DLD1 (cell line): ENCODE measurements around the gene TMEM212.
"Not testable (repeated sequence)": the region's sequence is repeated elsewhere in the genome, so short reads cannot be mapped to it uniquely, and the experiment has no call there.

Source experiments
- in situ Hi-C: cut with HindIII; loops from 2 replicates; pipeline ENCODE4 v1.10.0; 2017; ENCODE audit warnings: low sequenced_read_pairs

Gene TMEM212

GRCh38 chr3:171812811-171813210 lies 30.3 kb upstream of the TMEM212 start:
- in situ Hi-C loops = no loop called here

GRCh38 chr3:171813278-171813896 lies 29.8 kb upstream of the TMEM212 start:
- in situ Hi-C loops = no loop called here

- in situ Hi-C loops = no loop called here
Measured at GRCh38 chr3:171813897-171814460, 29.2 kb upstream of the TMEM212 start.

GRCh38 chr3:171814662-171815061 lies 28.5 kb upstream of the TMEM212 start:
- in situ Hi-C loops = not testable (repeated sequence)

- in situ Hi-C loops = no loop called here
Measured at GRCh38 chr3:171815973-171816595, 27.1 kb upstream of the TMEM212 start.

- in situ Hi-C loops = no loop called here
Measured at GRCh38 chr3:171817074-171817800, 25.9 kb upstream of the TMEM212 start.

GRCh38 chr3:171821044-171821443 lies 22.1 kb upstream of the TMEM212 start:
- in situ Hi-C loops = loop anchor here (5.0 kb wide), 1 partner anchor 36 kb away; no protein-coding TSS in a partner anchor

- in situ Hi-C loops = loop anchor here (5.0 kb wide), 1 partner anchor 35 kb away; no protein-coding TSS in a partner anchor
Measured at GRCh38 chr3:171821778-171822358, 21.3 kb upstream of the TMEM212 start.

GRCh38 chr3:171822431-171823106 lies 20.6 kb upstream of the TMEM212 start:
- in situ Hi-C loops = loop anchor here (5.0 kb wide), 1 partner anchor 35 kb away; no protein-coding TSS in a partner anchor

- in situ Hi-C loops = loop anchor here (5.0 kb wide), 1 partner anchor 33 kb away; no protein-coding TSS in a partner anchor
Measured at GRCh38 chr3:171824116-171824515, 19.0 kb upstream of the TMEM212 start.

- in situ Hi-C loops = loop anchor here (5.0 kb wide), 1 partner anchor 32 kb away; no protein-coding TSS in a partner anchor
Measured at GRCh38 chr3:171824824-171825221, 18.3 kb upstream of the TMEM212 start.

GRCh38 chr3:171825222-171825828 lies 17.8 kb upstream of the TMEM212 start:
- in situ Hi-C loops = no loop called here

- in situ Hi-C loops = no loop called here
Measured at GRCh38 chr3:171827385-171827784, 15.8 kb upstream of the TMEM212 start.

GRCh38 chr3:171827836-171828458 lies 15.2 kb upstream of the TMEM212 start:
- in situ Hi-C loops = no loop called here

- in situ Hi-C loops = no loop called here
Measured at GRCh38 chr3:171828902-171829770, 14.0 kb upstream of the TMEM212 start.

GRCh38 chr3:171829841-171830517 lies 13.2 kb upstream of the TMEM212 start:
- in situ Hi-C loops = no loop called here

GRCh38 chr3:171830518-171830875 lies 12.7 kb upstream of the TMEM212 start:
- in situ Hi-C loops = no loop called here

GRCh38 chr3:171831936-171832335 lies 11.2 kb upstream of the TMEM212 start:
- in situ Hi-C loops = no loop called here
